ENCODE results near the gene AATF. TPM values are rescaled to one million over a fixed set of nuclear protein-coding genes. Genes with fewer than 3 reads are reported as not detected.

Gene AATF
- total and polyA plus RNA-seq, 2 donors (not counting 1 experiment from before 2014, with no cell fraction given) = 23.9 to 54.8 TPM

DNA sequence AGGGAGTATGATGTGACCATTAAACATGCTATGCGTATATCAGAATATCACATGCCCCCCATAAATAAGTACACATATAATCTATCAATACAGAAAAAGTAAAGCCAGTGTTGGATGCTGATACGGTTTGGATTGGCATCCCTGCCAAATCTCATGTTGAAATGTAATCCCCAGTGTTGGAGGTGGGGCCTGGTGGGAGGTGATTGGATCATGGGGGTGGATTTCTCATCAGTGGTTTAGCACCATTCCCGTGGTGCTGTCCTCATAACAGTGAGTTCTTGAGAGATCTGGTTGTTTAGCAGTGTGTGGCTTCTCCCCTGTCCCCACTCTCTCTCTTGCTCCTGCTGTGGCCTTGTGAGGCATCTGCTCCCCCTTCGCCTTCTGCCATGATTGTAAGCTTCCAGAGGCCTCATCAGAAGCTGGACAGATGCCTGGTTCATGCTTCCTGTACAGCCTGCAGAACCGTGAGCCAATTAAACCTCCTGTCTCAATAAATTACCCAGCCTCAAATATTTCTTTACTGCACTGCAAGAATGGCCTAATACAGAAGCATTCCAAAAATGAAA is 88.9 kb downstream of the AATF start:
- DNase-seq (no peak), ATAC-seq (ENCODE audit: low read depth) (no peak)
- Histone ChIP-seq H3K9ac (ENCODE audit: low read length) (no peak overlapping the region), H3K9me3 (ENCODE audit: control extremely low read depth in 1 of 3, control insufficient read depth in 2 of 3, insufficient read depth in 1 of 3, low read length in 2 of 3) (no peaks in the 10 kb centered on the region), H3K4me2 (replicated peaks; ENCODE audit: low read depth, low read length, poor library complexity, severe bottlenecking) (no peak overlapping the region), H3K27ac (ENCODE audit: low read length in 2 of 2) (no peak overlapping the region), H2AFZ (ENCODE audit: insufficient read depth, low read depth, low read length, poor library complexity, severe bottlenecking) (no peak overlapping the region), H3K36me3 (replicated peaks in 1 of 2; ENCODE audit: control extremely low read depth in 1 of 2, control insufficient read depth in 1 of 2, extremely low read depth in 1 of 2, insufficient read depth in 2 of 2, low read length in 1 of 2) (peaks cover 11 to 38% of the 10 kb centered on the region in 2 experiments), H3K4me3 (ENCODE audit: control extremely low read depth in 1 of 5, extremely low read depth in 1 of 5, insufficient read depth in 1 of 5, low read depth in 2 of 5, low read length in 4 of 5) (no peak overlapping the region), H3K27me3 (replicated peaks in 1 of 4; ENCODE audit: control extremely low read depth in 1 of 4, control insufficient read depth in 3 of 4, insufficient read depth in 4 of 4, low read length in 3 of 4) (no peaks in the 10 kb centered on the region), H4K20me1 (ENCODE audit: control insufficient read depth, insufficient read depth, low read length, poor library complexity, severe bottlenecking) (no peaks in the 10 kb centered on the region), H3K79me2 (ENCODE audit: control insufficient read depth, insufficient read depth, low read length) (no peaks in the 10 kb centered on the region), H3K4me1 (ENCODE audit: control insufficient read depth in 2 of 2, insufficient read depth in 2 of 2, low read length in 2 of 2) (no peaks in the 10 kb centered on the region)
- no peaks in the 10 kb centered on the region for H3K4me1 Mint-ChIP-seq
- no peaks in the 10 kb centered on the region for H3K27me3 Mint-ChIP-seq
- intact Hi-C loops (cut with micrococcal nuclease) = no loop called here
- no peak overlapping the region for H3K27ac Mint-ChIP-seq
- whole genome bisulfite sequencing (ENCODE audit: insufficient coverage) = 100% methylated on average over 2 of the region's 5 CpGs
- H3K9me3 Mint-ChIP-seq (ENCODE audit: insufficient read depth) = no peaks in the 10 kb centered on the region
- H3K4me3 Mint-ChIP-seq = no peak overlapping the region
- ChIA-PET POLR2A (no interaction called here), CTCF (interaction anchor here (2.4 kb wide), 1 partner anchor 10 kb away, joined by 9 read pairs; no protein-coding TSS in a partner anchor)
- TF ChIP-seq, protein P1, sequence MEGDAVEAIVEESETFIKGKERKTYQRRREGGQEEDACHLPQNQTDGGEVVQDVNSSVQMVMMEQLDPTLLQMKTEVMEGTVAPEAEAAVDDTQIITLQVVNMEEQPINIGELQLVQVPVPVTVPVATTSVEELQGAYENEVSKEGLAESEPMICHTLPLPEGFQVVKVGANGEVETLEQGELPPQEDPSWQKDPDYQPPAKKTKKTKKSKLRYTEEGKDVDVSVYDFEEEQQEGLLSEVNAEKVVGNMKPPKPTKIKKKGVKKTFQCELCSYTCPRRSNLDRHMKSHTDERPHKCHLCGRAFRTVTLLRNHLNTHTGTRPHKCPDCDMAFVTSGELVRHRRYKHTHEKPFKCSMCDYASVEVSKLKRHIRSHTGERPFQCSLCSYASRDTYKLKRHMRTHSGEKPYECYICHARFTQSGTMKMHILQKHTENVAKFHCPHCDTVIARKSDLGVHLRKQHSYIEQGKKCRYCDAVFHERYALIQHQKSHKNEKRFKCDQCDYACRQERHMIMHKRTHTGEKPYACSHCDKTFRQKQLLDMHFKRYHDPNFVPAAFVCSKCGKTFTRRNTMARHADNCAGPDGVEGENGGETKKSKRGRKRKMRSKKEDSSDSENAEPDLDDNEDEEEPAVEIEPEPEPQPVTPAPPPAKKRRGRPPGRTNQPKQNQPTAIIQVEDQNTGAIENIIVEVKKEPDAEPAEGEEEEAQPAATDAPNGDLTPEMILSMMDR (IDR thresholded peaks at IDR 0.05) = no peak
- no peak for TF ChIP-seq EZH2 (IDR thresholded peaks at IDR 0.05; ENCODE audit: borderline replicate concordance, insufficient read depth, low read depth, low read length, poor library complexity, severe bottlenecking)

- no peak for TF ChIP-seq EZH2 (IDR thresholded peaks at IDR 0.05; ENCODE audit: borderline replicate concordance, insufficient read depth, low read depth, low read length, poor library complexity, severe bottlenecking)
- TF ChIP-seq, protein P1 (IDR thresholded peaks at IDR 0.05) = no peak
- ChIA-PET POLR2A (no interaction called here), CTCF (interaction anchor here (1.0 to 2.4 kb wide), 2 partner anchors 8 to 412 kb away, joined by 3 to 9 read pairs; no protein-coding TSS in a partner anchor)
- Histone ChIP-seq H3K27me3 (replicated peaks in 1 of 4; ENCODE audit: control extremely low read depth in 1 of 4, control insufficient read depth in 3 of 4, insufficient read depth in 4 of 4, low read length in 3 of 4) (no peaks in the 10 kb centered on the region), H3K4me2 (replicated peaks; ENCODE audit: low read depth, low read length, poor library complexity, severe bottlenecking) (no peak overlapping the region), H3K27ac (ENCODE audit: low read length in 2 of 2) (no peak overlapping the region), H3K9me3 (ENCODE audit: control extremely low read depth in 1 of 3, control insufficient read depth in 2 of 3, insufficient read depth in 1 of 3, low read length in 2 of 3) (no peaks in the 10 kb centered on the region), H3K9ac (ENCODE audit: low read length) (no peak overlapping the region), H3K79me2 (ENCODE audit: control insufficient read depth, insufficient read depth, low read length) (no peaks in the 10 kb centered on the region), H3K4me1 (ENCODE audit: control insufficient read depth in 2 of 2, insufficient read depth in 2 of 2, low read length in 2 of 2) (no peaks in the 10 kb centered on the region), H3K4me3 (ENCODE audit: control extremely low read depth in 1 of 5, extremely low read depth in 1 of 5, insufficient read depth in 1 of 5, low read depth in 2 of 5, low read length in 4 of 5) (no peak overlapping the region), H4K20me1 (ENCODE audit: control insufficient read depth, insufficient read depth, low read length, poor library complexity, severe bottlenecking) (no peaks in the 10 kb centered on the region), H2AFZ (ENCODE audit: insufficient read depth, low read depth, low read length, poor library complexity, severe bottlenecking) (no peak overlapping the region), H3K36me3 (replicated peaks in 1 of 2; ENCODE audit: control extremely low read depth in 1 of 2, control insufficient read depth in 1 of 2, extremely low read depth in 1 of 2, insufficient read depth in 2 of 2, low read length in 1 of 2) (peaks cover 7 to 33% of the 10 kb centered on the region in 2 experiments)
- ATAC-seq (ENCODE audit: low read depth) = no peak
- no peak overlapping the region for H3K27ac Mint-ChIP-seq
- H3K27me3 Mint-ChIP-seq = no peaks in the 10 kb centered on the region
- intact Hi-C loops (cut with micrococcal nuclease) = no loop called here
- H3K4me3 Mint-ChIP-seq = no peak overlapping the region
- WGBS (ENCODE audit: insufficient coverage) = 100% methylated on average over 3 of the region's 6 CpGs
- no peak for DNase-seq
- H3K4me1 Mint-ChIP-seq = peaks cover 1% of the 10 kb centered on the region
- H3K9me3 Mint-ChIP-seq (ENCODE audit: insufficient read depth) = no peaks in the 10 kb centered on the region
Observed at GRCh38 chr17:37039269-37039668, 90.5 kb downstream of the AATF start.

All from B cell (primary cell).